ENCODE measurements around the gene FRAT2. TPM values are rescaled to one million over a fixed set of nuclear protein-coding genes. Genes with fewer than 3 reads are reported as not detected.
"Not testable (repeated sequence)": the region's sequence is repeated elsewhere in the genome, so short reads cannot be mapped to it uniquely, and the experiment has no call there.

Gene FRAT2
- polyA plus RNA-seq, 1 donor: 4.8 TPM

DNA sequence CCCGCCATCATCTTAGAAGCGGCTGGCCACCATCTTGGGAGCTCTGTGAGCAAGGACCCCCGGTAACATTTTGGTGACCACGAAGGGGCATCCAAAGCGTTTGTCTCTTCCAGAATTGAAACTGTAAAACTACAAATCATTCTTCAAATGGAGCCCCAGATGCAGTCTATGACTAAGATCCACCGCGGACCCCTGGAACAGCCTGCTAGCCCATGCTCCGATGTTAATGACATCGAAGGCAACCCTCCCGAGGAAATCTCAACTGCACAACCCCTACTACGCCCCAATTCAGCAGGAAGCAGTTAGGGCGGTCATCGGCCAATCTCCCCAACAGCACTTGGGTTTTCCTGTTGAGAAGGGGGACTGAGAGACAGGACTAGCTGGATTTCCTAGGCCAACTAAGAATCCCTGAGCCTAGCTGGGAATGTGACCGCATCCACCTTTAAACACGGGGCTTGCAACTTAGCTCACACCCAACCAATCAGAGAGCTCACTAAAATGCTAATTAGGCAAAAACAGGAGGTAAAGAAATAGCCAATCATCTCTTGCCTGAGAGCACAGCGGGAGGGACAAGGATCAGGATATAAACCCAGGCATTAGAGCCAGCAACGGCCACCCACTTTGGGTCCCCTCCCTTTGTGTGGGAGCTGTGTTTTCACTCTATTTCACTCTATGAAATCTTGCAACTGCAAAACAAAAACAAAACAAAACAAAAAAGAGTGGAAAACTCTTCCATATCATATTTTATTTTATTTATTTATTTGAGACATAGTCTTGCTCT is 43.8 kb downstream of the FRAT2 start:
- not testable (repeated sequence) for DNase-seq

DNA sequence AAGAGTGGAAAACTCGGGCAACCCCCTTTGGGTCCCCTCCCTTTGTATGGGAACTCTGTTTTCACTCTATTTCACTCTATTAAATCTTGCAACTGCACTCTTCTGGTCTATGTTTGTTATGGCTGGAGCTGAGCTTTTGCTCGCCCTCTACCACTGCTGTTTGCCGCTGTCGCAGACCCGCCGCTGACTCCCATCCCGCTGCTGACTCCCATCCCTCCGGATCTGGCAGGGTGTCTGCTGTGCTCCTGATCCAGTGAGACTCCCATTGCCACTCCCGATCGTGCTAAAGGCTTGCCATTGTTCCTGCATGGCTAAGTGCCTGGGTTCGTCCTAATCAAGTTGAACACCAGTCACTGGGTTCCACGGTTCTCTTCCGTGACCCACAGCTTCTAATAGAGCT is 44.5 kb downstream of the FRAT2 start:
- not testable (repeated sequence) for DNase-seq

Other genes starting within 250 kb of the FRAT2 start
- gene SLIT1, start 148.8 kb downstream of the FRAT2 start, polyA plus RNA-seq (ENCODE audit: insufficient read length): 1.3 TPM
- 11.5 TPM for gene ARHGAP19, start 42.1 kb downstream of the FRAT2 start, polyA plus RNA-seq (ENCODE audit: insufficient read length)
- gene FRAT1, start 15.5 kb downstream of the FRAT2 start, polyA plus RNA-seq (ENCODE audit: insufficient read length): 1.8 TPM
- gene RRP12, start 66.6 kb upstream of the FRAT2 start, polyA plus RNA-seq (ENCODE audit: insufficient read length): 24.2 TPM
- 80.4 TPM for gene PGAM1, start 91.5 kb upstream of the FRAT2 start, polyA plus RNA-seq (ENCODE audit: insufficient read length)
- gene EXOSC1, start 111.3 kb upstream of the FRAT2 start, polyA plus RNA-seq (ENCODE audit: insufficient read length): 27.3 TPM
- gene ZDHHC16, start 111.4 kb upstream of the FRAT2 start, polyA plus RNA-seq (ENCODE audit: insufficient read length): 30.6 TPM
- gene MMS19, start 163.7 kb upstream of the FRAT2 start, polyA plus RNA-seq (ENCODE audit: insufficient read length): 66.7 TPM
- gene UBTD1, start 164.2 kb upstream of the FRAT2 start, polyA plus RNA-seq (ENCODE audit: insufficient read length): 17.1 TPM
- gene ANKRD2, start 238.1 kb upstream of the FRAT2 start, polyA plus RNA-seq (ENCODE audit: insufficient read length): 24.2 TPM
- 0.49 TPM for gene HOGA1, start 249.7 kb upstream of the FRAT2 start, polyA plus RNA-seq (ENCODE audit: insufficient read length)

Measured in hindlimb muscle (tissue), 1 donor.